ENCODE data around the gene CCR7.

Gene CCR7

DNA sequence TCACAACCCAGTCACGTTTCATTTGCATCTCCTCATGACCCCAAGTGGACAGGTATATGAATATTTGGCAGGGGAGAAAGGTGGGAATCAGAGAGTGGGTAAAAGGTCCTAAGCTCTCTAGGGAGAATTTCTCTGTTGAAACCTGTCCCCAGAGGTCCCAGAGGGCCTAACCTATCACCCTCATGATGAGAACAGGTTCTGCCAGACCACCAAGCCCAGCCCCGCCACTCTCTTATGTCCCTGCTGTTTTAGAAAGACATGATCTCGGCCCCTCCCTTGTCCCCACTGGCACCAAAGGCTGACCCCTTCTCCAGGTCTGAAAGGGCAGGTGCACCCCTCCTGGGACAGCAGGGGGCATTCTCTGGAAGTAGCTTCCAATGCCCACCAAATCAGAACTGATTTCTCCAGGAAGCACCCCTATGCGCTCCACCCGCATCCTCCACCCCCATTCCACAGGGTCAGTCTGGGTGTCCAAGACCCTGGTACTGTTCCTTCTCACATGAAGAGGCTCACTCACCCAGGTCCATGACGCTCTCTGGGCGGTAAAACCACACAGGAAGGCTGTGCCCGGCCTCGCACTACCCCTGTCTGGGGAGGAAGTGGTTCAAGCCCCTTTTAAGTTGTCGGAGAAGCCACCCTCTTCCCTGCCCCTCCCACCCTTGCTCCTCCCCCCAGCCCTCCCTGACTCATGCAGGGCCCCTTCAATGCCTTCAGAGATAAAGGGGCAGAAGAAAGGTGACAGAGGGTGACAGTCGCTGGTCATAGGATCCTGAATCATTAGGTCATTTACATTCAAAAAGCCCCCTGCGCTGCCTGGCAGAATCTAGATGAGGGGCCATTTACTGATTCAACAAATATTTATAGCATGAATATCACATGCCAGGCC, at the start of gene CCR7:
Gene CCR7, minus strand, starts transcription at position 590 of the 886 bp plus-strand sequence. Its CDS starts 63 bp downstream, at position 527.
- H3K36me3 ChIP-seq (ENCODE audit: control insufficient read depth, insufficient read depth, low read length, severe bottlenecking): no peaks in the 10 kb centered on the region
- H3K4me1 ChIP-seq (ENCODE audit: control insufficient read depth, insufficient read depth, low read length): peaks cover 9% of the 10 kb centered on the region
- H3K9ac ChIP-seq (ENCODE audit: low read length): no peak within 1 kb of the TSS
- no peak for DNase-seq (ENCODE audit: low read depth)
- H3K27me3 ChIP-seq (replicated peaks; ENCODE audit: control insufficient read depth, insufficient read depth, low read length): no peaks in the 10 kb centered on the region
- H3K9me3 ChIP-seq (ENCODE audit: control insufficient read depth, low read length): peaks cover 8% of the 10 kb centered on the region
- no peak within 1 kb of the TSS for H3K4me3 ChIP-seq (ENCODE audit: low read length)

- Histone ChIP-seq H3K4me1 (ENCODE audit: control insufficient read depth, insufficient read depth, low read length) (peaks cover 8% of the 10 kb centered on the region), H3K9me3 (ENCODE audit: control insufficient read depth, low read length) (no peaks in the 10 kb centered on the region), H3K36me3 (ENCODE audit: control insufficient read depth, insufficient read depth, low read length, severe bottlenecking) (no peaks in the 10 kb centered on the region), H3K4me3 (ENCODE audit: low read length) (no peak overlapping the region), H3K27me3 (replicated peaks; ENCODE audit: control insufficient read depth, insufficient read depth, low read length) (peaks cover 11% of the 10 kb centered on the region), H3K9ac (ENCODE audit: low read length) (no peak overlapping the region)
- DNase-seq (ENCODE audit: low read depth): no peak
Measured at GRCh38 chr17:40614431-40615067, 49.3 kb upstream of the CCR7 start.

DNA sequence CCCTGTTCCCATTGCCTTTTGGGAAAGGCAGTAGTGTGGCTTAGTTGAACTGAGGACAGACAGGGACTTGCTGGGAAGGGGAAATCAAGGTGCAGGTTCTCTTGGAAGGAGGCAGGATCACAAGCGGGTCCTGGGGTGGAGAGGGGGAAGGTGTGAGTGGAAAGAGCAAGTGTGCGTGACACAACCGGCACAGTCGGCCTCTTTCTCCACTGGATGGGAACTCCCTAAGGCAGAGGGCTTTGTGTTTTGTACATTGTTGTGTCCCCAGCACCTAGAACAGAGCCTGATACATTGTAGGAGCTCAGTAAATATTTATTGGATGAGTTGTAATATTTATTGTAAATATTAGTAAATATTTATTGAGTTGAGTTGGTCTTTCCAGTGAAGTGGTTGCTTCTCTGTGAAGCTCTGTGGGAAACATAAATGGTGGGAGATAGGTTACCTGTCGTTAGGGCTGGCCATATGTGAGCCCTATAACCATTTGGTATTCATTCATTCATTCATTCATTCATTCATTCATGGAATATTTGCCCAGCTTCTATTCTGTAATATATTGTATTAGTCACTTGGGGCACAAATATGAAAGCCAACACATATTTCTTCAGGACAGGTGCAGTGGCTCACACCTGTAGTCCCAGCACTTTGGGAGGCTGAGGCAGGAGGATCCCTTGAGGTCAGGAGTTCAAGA, 48.3 kb upstream of the CCR7 start:
- Histone ChIP-seq H3K4me1 (ENCODE audit: control insufficient read depth, insufficient read depth, low read length) (peaks cover 8% of the 10 kb centered on the region), H3K9ac (ENCODE audit: low read length) (no peak overlapping the region), H3K9me3 (ENCODE audit: control insufficient read depth, low read length) (no peaks in the 10 kb centered on the region), H3K27me3 (replicated peaks; ENCODE audit: control insufficient read depth, insufficient read depth, low read length) (peaks cover 6% of the 10 kb centered on the region), H3K36me3 (ENCODE audit: control insufficient read depth, insufficient read depth, low read length, severe bottlenecking) (no peaks in the 10 kb centered on the region), H3K4me3 (ENCODE audit: low read length) (no peak overlapping the region)
- no peak for DNase-seq (ENCODE audit: low read depth)

GRCh38 chr17:40612599-40613244, 47.5 kb upstream of the CCR7 start:
- H3K9me3 ChIP-seq (ENCODE audit: control insufficient read depth, low read length): no peaks in the 10 kb centered on the region
- no peak for DNase-seq (ENCODE audit: low read depth)
- peaks cover 6% of the 10 kb centered on the region for H3K27me3 ChIP-seq (replicated peaks; ENCODE audit: control insufficient read depth, insufficient read depth, low read length)
- no peak overlapping the region for H3K9ac ChIP-seq (ENCODE audit: low read length)
- H3K4me1 ChIP-seq (ENCODE audit: control insufficient read depth, insufficient read depth, low read length): peaks cover 4% of the 10 kb centered on the region
- no peak overlapping the region for H3K4me3 ChIP-seq (ENCODE audit: low read length)
- H3K36me3 ChIP-seq (ENCODE audit: control insufficient read depth, insufficient read depth, low read length, severe bottlenecking): no peaks in the 10 kb centered on the region

DNA sequence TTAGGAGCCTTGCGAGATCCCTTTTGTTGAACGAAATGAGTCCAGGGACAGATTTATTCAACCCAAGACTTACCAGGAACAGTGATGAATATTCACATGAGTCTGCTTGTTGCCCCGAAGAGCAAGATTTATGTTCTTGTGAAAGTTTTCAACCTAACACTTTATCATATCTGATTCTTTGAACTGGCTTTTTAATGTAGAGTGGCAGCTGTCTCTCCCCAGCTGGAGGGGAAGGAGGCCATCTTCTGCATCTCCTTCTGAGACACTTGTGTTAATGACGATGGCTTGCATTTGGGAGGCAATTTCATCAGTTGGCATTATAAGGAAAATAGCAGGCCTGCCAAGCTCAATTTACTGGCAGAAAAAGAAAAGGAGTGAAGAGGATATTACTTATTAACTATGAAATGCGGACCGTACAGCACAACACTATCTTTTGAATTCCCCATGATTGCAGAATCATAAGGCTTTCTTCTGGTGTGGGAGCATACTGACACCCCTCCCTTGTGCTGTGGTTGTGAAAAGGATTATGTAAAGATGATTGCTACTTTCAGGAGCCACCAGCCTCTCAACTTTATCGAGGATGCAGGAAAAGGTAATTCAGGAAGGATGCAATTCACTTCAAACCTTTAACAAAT, 46.7 kb upstream of the CCR7 start:
- peaks cover 2% of the 10 kb centered on the region for H3K27me3 ChIP-seq (replicated peaks; ENCODE audit: control insufficient read depth, insufficient read depth, low read length)
- no peak overlapping the region for H3K4me3 ChIP-seq (ENCODE audit: low read length)
- no peak for DNase-seq (ENCODE audit: low read depth)
- H3K4me1 ChIP-seq (ENCODE audit: control insufficient read depth, insufficient read depth, low read length): no peaks in the 10 kb centered on the region
- no peak overlapping the region for H3K9ac ChIP-seq (ENCODE audit: low read length)
- no peaks in the 10 kb centered on the region for H3K36me3 ChIP-seq (ENCODE audit: control insufficient read depth, insufficient read depth, low read length, severe bottlenecking)
- no peaks in the 10 kb centered on the region for H3K9me3 ChIP-seq (ENCODE audit: control insufficient read depth, low read length)

DNA sequence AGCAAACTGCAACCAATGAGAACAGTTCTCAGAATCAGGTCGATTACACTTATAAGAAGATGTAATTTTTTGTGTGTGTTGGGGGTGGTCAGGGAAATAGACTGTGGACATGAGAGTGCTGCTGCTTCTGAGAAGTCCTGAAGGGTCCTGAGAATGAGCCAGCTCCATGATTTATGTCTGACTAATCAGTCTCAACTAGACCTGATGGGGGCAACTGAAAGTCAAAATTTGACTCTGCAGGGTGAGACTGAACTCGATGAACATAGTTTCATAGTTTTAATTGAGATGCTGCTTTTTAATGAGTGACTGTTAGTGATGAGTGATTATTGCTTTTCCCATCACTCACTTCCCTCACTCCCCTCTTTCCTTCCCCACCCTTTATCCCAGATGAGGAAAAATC, 45.1 kb upstream of the CCR7 start:
- DNase-seq (ENCODE audit: low read depth): no peak
- Histone ChIP-seq H3K4me3 (ENCODE audit: low read length) (no peak overlapping the region), H3K4me1 (ENCODE audit: control insufficient read depth, insufficient read depth, low read length) (no peaks in the 10 kb centered on the region), H3K36me3 (ENCODE audit: control insufficient read depth, insufficient read depth, low read length, severe bottlenecking) (no peaks in the 10 kb centered on the region), H3K9me3 (ENCODE audit: control insufficient read depth, low read length) (no peaks in the 10 kb centered on the region), H3K27me3 (replicated peaks; ENCODE audit: control insufficient read depth, insufficient read depth, low read length) (no peaks in the 10 kb centered on the region), H3K9ac (ENCODE audit: low read length) (no peak overlapping the region)

GRCh38 chr17:40608061-40608581, 42.8 kb upstream of the CCR7 start:
- peaks cover 3% of the 10 kb centered on the region for H3K4me1 ChIP-seq (ENCODE audit: control insufficient read depth, insufficient read depth, low read length)
- DNase-seq (ENCODE audit: low read depth): no peak
- no peaks in the 10 kb centered on the region for H3K36me3 ChIP-seq (ENCODE audit: control insufficient read depth, insufficient read depth, low read length, severe bottlenecking)
- no peak overlapping the region for H3K9ac ChIP-seq (ENCODE audit: low read length)
- H3K9me3 ChIP-seq (ENCODE audit: control insufficient read depth, low read length): no peaks in the 10 kb centered on the region
- H3K4me3 ChIP-seq (ENCODE audit: low read length): no peak overlapping the region
- no peaks in the 10 kb centered on the region for H3K27me3 ChIP-seq (replicated peaks; ENCODE audit: control insufficient read depth, insufficient read depth, low read length)

- H3K4me1 ChIP-seq (ENCODE audit: control insufficient read depth, insufficient read depth, low read length): peaks cover 3% of the 10 kb centered on the region
- no peak overlapping the region for H3K9ac ChIP-seq (ENCODE audit: low read length)
- no peaks in the 10 kb centered on the region for H3K36me3 ChIP-seq (ENCODE audit: control insufficient read depth, insufficient read depth, low read length, severe bottlenecking)
- H3K4me3 ChIP-seq (ENCODE audit: low read length): no peak overlapping the region
- no peaks in the 10 kb centered on the region for H3K9me3 ChIP-seq (ENCODE audit: control insufficient read depth, low read length)
- H3K27me3 ChIP-seq (replicated peaks; ENCODE audit: control insufficient read depth, insufficient read depth, low read length): no peaks in the 10 kb centered on the region
- DNase-seq (ENCODE audit: low read depth): no peak
Measured at GRCh38 chr17:40607641-40608040, 42.4 kb upstream of the CCR7 start.

- Histone ChIP-seq H3K9ac (ENCODE audit: low read length) (no peak overlapping the region), H3K9me3 (ENCODE audit: control insufficient read depth, low read length) (no peaks in the 10 kb centered on the region), H3K4me3 (ENCODE audit: low read length) (no peak overlapping the region), H3K36me3 (ENCODE audit: control insufficient read depth, insufficient read depth, low read length, severe bottlenecking) (no peaks in the 10 kb centered on the region), H3K4me1 (ENCODE audit: control insufficient read depth, insufficient read depth, low read length) (peaks cover 3% of the 10 kb centered on the region), H3K27me3 (replicated peaks; ENCODE audit: control insufficient read depth, insufficient read depth, low read length) (no peaks in the 10 kb centered on the region)
- DNase-seq (ENCODE audit: low read depth): no peak
Measured at GRCh38 chr17:40606548-40607353, 41.5 kb upstream of the CCR7 start.

- no peaks in the 10 kb centered on the region for H3K36me3 ChIP-seq (ENCODE audit: control insufficient read depth, insufficient read depth, low read length, severe bottlenecking)
- no peak overlapping the region for H3K9ac ChIP-seq (ENCODE audit: low read length)
- DNase-seq (ENCODE audit: low read depth): no peak
- no peaks in the 10 kb centered on the region for H3K9me3 ChIP-seq (ENCODE audit: control insufficient read depth, low read length)
- peaks cover 3% of the 10 kb centered on the region for H3K4me1 ChIP-seq (ENCODE audit: control insufficient read depth, insufficient read depth, low read length)
- H3K27me3 ChIP-seq (replicated peaks; ENCODE audit: control insufficient read depth, insufficient read depth, low read length): no peaks in the 10 kb centered on the region
- H3K4me3 ChIP-seq (ENCODE audit: low read length): no peak overlapping the region
Measured at GRCh38 chr17:40605306-40605705, 40.0 kb upstream of the CCR7 start.
